SK-N-SH (cell line): ENCODE results near the gene SACS. TPM values are rescaled to one million over a fixed set of nuclear protein-coding genes. Genes with fewer than 3 reads are reported as not detected.

Experiments
- CTCF ChIA-PET: fragments of 300-600, 350-600 bp; formaldehyde crosslinking; extraction: SDS; loops from one replicate; lab custom pipeline; 2021; lab: Yijun Ruan, JAX
- POLR2A ChIA-PET: fragments of 350-600 bp; sonication (Branson Sonifier 250); formaldehyde crosslinking; extraction: SDS; loops from one replicate; lab custom pipeline; 2020; ENCODE audit warnings: antibody characterized with exemption, inconsistent platforms; lab: Yijun Ruan, JAX
- DNase-seq: peaks from one replicate; pipeline ENCODE4 v3.0.0; 2012
- H2AFZ ChIP-seq: fragments of 200-600 bp; sonication (generic); 2 replicates; pipeline ENCODE4 v1.8.1; 2016; ENCODE audit warnings: antibody characterized with exemption, mild to moderate bottlenecking, low read depth
- H3F3A ChIP-seq: fragments of 200-600 bp; sonication (generic); replicated peaks from 2 replicates; pipeline ENCODE3; 2016; ENCODE audit warnings: antibody characterized with exemption, mild to moderate bottlenecking; ENCODE audit not compliant: insufficient read depth
- H3K27ac ChIP-seq, 2 experiments: fragments of 200-500 bp in 1 of 2; fragments of 200-600 bp in 1 of 2; sonication (Bioruptor generic) in 1 of 2; sonication (generic), shearing (Covaris generic) in 1 of 2; 2 replicates each; pipeline versions ENCODE4 v1.5.1 to v1.6.1; 2014 to 2016; ENCODE audit warnings: low read depth in 2 of 2, inconsistent platforms in 1 of 2, low read length in 1 of 2, mild to moderate bottlenecking in 1 of 2, mixed read lengths in 1 of 2
- H3K27me3 ChIP-seq: fragments of 200-600 bp; sonication (generic), shearing (Covaris generic); 2 replicates; pipeline ENCODE4 v1.6.1; 2016; ENCODE audit warnings: mixed run types; ENCODE audit not compliant: insufficient read depth
- H3K36me3 ChIP-seq, 2 experiments: fragments of 200-500 bp in 1 of 2; fragments of 200-600 bp in 1 of 2; sonication (Bioruptor generic) in 1 of 2; sonication (generic) in 1 of 2; replicated peaks in 1 of 2; 2 replicates each; pipeline versions ENCODE3 to v1.5.1; 2014 to 2016; ENCODE audit warnings: low read length in 1 of 2, mild to moderate bottlenecking in 1 of 2; ENCODE audit not compliant: insufficient read depth in 2 of 2, control insufficient read depth in 1 of 2
- H3K4me1 ChIP-seq, 2 experiments: fragments of 200-500 bp in 1 of 2; fragments of 200-600 bp in 1 of 2; sonication (Bioruptor generic) in 1 of 2; sonication (generic), shearing (Covaris generic) in 1 of 2; 2 replicates each; pipeline versions ENCODE4 v1.5.1 to v1.6.1; 2014 to 2016; ENCODE audit warnings: low read depth in 1 of 2, low read length in 1 of 2, mixed run types in 1 of 2; ENCODE audit not compliant: insufficient read depth in 2 of 2, control insufficient read depth in 1 of 2
- H3K4me2 ChIP-seq: fragments of 200-600 bp; sonication (generic), shearing (Covaris generic); 2 replicates; pipeline ENCODE4 v1.6.1; 2017; ENCODE audit warnings: mixed run types
- H3K4me3 ChIP-seq, 2 experiments: fragments of 200-500 bp in 1 of 2; fragments of 200-600 bp in 1 of 2; sonication (Bioruptor generic) in 1 of 2; sonication (generic), shearing (Covaris generic) in 1 of 2; 2 replicates each; pipeline versions ENCODE4 v1.5.1 to v1.8.1; 2014 to 2016; ENCODE audit warnings: low read depth in 2 of 2, inconsistent platforms in 1 of 2, low read length in 1 of 2, mild to moderate bottlenecking in 1 of 2, mixed read lengths in 1 of 2, moderate library complexity in 1 of 2
- H3K79me2 ChIP-seq: fragments of 200-600 bp; sonication (generic); 2 replicates; pipeline ENCODE4 v1.8.1; 2017; ENCODE audit warnings: mild to moderate bottlenecking; ENCODE audit not compliant: insufficient read depth
- H3K9ac ChIP-seq: fragments of 200-600 bp; sonication (generic); 2 replicates; pipeline ENCODE4 v1.6.1; 2017; ENCODE audit warnings: mixed run types
- H3K9me2 ChIP-seq: fragments of 200-600 bp; sonication (generic); 2 replicates; pipeline ENCODE4 v1.6.1; 2017; ENCODE audit warnings: mixed run types
- H3K9me3 ChIP-seq: fragments of 200-600 bp; sonication (generic); 2 replicates; pipeline ENCODE4 v1.6.1; 2017; ENCODE audit warnings: mixed run types, mild to moderate bottlenecking, moderate library complexity
- H4K20me1 ChIP-seq: fragments of 200-600 bp; sonication (generic); 2 replicates; pipeline ENCODE4 v1.6.1; 2017; ENCODE audit warnings: mild to moderate bottlenecking, mixed run types; ENCODE audit not compliant: insufficient read depth
- CTCF ChIP-seq: fragments of 200-600 bp; sonication (generic); IDR thresholded peaks from 2 replicates; pipeline ENCODE4 v1.6.1; 2017; ENCODE audit warnings: antibody characterized with exemption, mild to moderate bottlenecking, moderate library complexity
- ELF1 ChIP-seq: IDR thresholded peaks from 2 replicates; pipeline ENCODE4 v1.4.0; 2012
- EZH2phosphoT487 ChIP-seq: fragments of 200-600 bp; sonication (generic); IDR thresholded peaks from 2 replicates; pipeline ENCODE4 v1.6.1; 2017; ENCODE audit warnings: low read depth, mixed run types, mild to moderate bottlenecking, antibody characterized with exemption, moderate library complexity, borderline replicate concordance
- FOSL2 ChIP-seq: IDR thresholded peaks from 2 replicates; pipeline ENCODE4 v1.4.0; 2012; ENCODE audit warnings: low read depth, mild to moderate bottlenecking, moderate library complexity, borderline replicate concordance
- POLR2AphosphoS5 ChIP-seq: IDR thresholded peaks from 2 replicates; pipeline ENCODE4 v1.6.1; 2012; ENCODE audit warnings: low read depth, low read length
- SMC3 ChIP-seq: IDR thresholded peaks from 2 replicates; pipeline ENCODE4 v1.6.1; 2012; ENCODE audit warnings: low read depth, low read length, improper control_type of control experiment
- TAF1 ChIP-seq: IDR thresholded peaks from 2 replicates; pipeline ENCODE4 v1.6.1; 2012; ENCODE audit warnings: low read depth, mild to moderate bottlenecking, low read length, moderate library complexity, borderline replicate concordance
- TCF12 ChIP-seq: IDR thresholded peaks from 2 replicates; pipeline ENCODE4 v1.4.0; 2012
- WGBS: methylation state at CpG from one replicate; pipeline ENCODE4 v1.1.6; 2017; ENCODE audit warnings: low lambda C conversion rate; 5-methylcytosine and 5-hydroxymethylcytosine counted together
- polyA plus RNA-seq, 3 experiments: library from polyadenylated mRNA; depleted of rRNA; stranded (reverse); fragments of >200 nt; gene quantifications; 2 replicates each; pipeline ENCODE4 v1.2.3, GENCODE V29; 2012
- TF ChIP-seq, protein P1 (sequence below): IDR thresholded peaks from 2 replicates; pipeline ENCODE4; 2012
- TF ChIP-seq, protein P2 (sequence below): IDR thresholded peaks from 2 replicates; pipeline ENCODE4 v1.4.0; 2012; ENCODE audit warnings: low read depth, borderline replicate concordance

Gene SACS
- polyA plus RNA-seq, 1 of the 3 experiments (the other 2 are of a cell fraction): 5.9 TPM

- H3K79me2 ChIP-seq: peaks cover 71% of the 10 kb centered on the region
- no peak overlapping the region for H3K4me2 ChIP-seq
- no peaks in the 10 kb centered on the region for H3K9me2 ChIP-seq
- no peaks in the 10 kb centered on the region for H3K27me3 ChIP-seq
- no peaks in the 10 kb centered on the region for H4K20me1 ChIP-seq
- CTCF ChIA-PET: no interaction called here
- DNase-seq: no peak
- H3K36me3 ChIP-seq: no peaks in the 10 kb centered on the region
- WGBS: 100% methylated on average over 3 of the region's 3 CpGs
- H3K27ac ChIP-seq: no peak overlapping the region
- no peak overlapping the region for H2AFZ ChIP-seq
- POLR2A ChIA-PET: no interaction called here
- no peaks in the 10 kb centered on the region for H3K9me3 ChIP-seq
- H3K4me3 ChIP-seq: no peak overlapping the region
- H3F3A ChIP-seq: peaks cover 7% of the 10 kb centered on the region
- H3K9ac ChIP-seq: no peak overlapping the region
- H3K4me1 ChIP-seq: peaks cover 0 to 5% of the 10 kb centered on the region in 2 experiments; a peak in 2 of 4 replicates
- TF ChIP-seq, protein P1, sequence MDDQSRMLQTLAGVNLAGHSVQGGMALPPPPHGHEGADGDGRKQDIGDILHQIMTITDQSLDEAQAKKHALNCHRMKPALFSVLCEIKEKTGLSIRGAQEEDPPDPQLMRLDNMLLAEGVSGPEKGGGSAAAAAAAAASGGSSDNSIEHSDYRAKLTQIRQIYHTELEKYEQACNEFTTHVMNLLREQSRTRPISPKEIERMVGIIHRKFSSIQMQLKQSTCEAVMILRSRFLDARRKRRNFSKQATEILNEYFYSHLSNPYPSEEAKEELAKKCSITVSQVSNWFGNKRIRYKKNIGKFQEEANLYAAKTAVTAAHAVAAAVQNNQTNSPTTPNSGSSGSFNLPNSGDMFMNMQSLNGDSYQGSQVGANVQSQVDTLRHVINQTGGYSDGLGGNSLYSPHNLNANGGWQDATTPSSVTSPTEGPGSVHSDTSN: no peak
- no peak for TF ChIP-seq CTCF
- no peak for TF ChIP-seq POLR2AphosphoS5
- TF ChIP-seq SMC3: no peak
- TF ChIP-seq FOSL2: no peak
- TF ChIP-seq ELF1: no peak
- TF ChIP-seq EZH2phosphoT487: no peak
Measured at GRCh38 chr13:23385931-23386330, 47.6 kb downstream of the SACS start.

- H3K9me2 ChIP-seq: no peaks in the 10 kb centered on the region
- 43% methylated on average over 4 of the region's 4 CpGs for WGBS
- DNase-seq: no peak
Measured at GRCh38 chr13:23384111-23384510, 49.4 kb downstream of the SACS start.

More at GRCh38 chr13:23384111-23384510, 49.4 kb downstream of the SACS start:
- Histone ChIP-seq H3K27ac (peak overlapping the region in 1 of 2 experiments; percentile 69; a peak in 2 of 4 replicates), H4K20me1 (no peaks in the 10 kb centered on the region), H3K27me3 (no peaks in the 10 kb centered on the region), H3K9ac (no peak overlapping the region), H3K4me1 (peaks cover 5% of the 10 kb centered on the region in 2 experiments; a peak in 3 of 4 replicates), H2AFZ (no peak overlapping the region), H3K36me3 (no peaks in the 10 kb centered on the region), H3K4me3 (no peak overlapping the region), H3F3A (peaks cover 9% of the 10 kb centered on the region), H3K9me3 (no peaks in the 10 kb centered on the region), H3K79me2 (peaks cover 75% of the 10 kb centered on the region), H3K4me2 (no peak overlapping the region)
- CTCF ChIA-PET: no interaction called here
- TF ChIP-seq CTCF (no peak), TAF1 (no peak), TCF12 (peak; percentile 29; the same call in 1 of the 2 replicates), FOSL2 (peak; percentile 19; the same call in 1 of the 2 replicates)
- TF ChIP-seq, protein P1: peak; percentile 70
- TF ChIP-seq, protein P2, sequence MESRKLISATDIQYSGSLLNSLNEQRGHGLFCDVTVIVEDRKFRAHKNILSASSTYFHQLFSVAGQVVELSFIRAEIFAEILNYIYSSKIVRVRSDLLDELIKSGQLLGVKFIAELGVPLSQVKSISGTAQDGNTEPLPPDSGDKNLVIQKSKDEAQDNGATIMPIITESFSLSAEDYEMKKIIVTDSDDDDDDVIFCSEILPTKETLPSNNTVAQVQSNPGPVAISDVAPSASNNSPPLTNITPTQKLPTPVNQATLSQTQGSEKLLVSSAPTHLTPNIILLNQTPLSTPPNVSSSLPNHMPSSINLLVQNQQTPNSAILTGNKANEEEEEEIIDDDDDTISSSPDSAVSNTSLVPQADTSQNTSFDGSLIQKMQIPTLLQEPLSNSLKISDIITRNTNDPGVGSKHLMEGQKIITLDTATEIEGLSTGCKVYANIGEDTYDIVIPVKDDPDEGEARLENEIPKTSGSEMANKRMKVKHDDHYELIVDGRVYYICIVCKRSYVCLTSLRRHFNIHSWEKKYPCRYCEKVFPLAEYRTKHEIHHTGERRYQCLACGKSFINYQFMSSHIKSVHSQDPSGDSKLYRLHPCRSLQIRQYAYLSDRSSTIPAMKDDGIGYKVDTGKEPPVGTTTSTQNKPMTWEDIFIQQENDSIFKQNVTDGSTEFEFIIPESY: no peak
- POLR2A ChIA-PET: no interaction called here
